Suprapubic skin (tissue), 4 donors: ENCODE measurements around the gene CUBN. TPM values are rescaled to one million over a fixed set of nuclear protein-coding genes. Genes with fewer than 3 reads are reported as not detected.

Source experiments
- DNase-seq, 2 donors: peaks; one replicate each; pipeline ENCODE4 v3.0.0-alpha.2; 2019; ENCODE audit warnings: low spot score in 2 of 2
- H3K27ac ChIP-seq: fragments of 200-600 bp; sonication (generic); one replicate; pipeline ENCODE4 v1.5.1; 2019
- H3K27me3 ChIP-seq: fragments of 200-600 bp; sonication (generic); one replicate; pipeline ENCODE4 v1.5.1; 2019
- H3K36me3 ChIP-seq: fragments of 200-600 bp; sonication (generic); one replicate; pipeline ENCODE4 v1.5.1; 2019
- H3K4me1 ChIP-seq: fragments of 200-600 bp; sonication (generic); one replicate; pipeline ENCODE4 v1.5.1; 2019
- H3K4me3 ChIP-seq: fragments of 200-600 bp; sonication (generic); one replicate; pipeline ENCODE4 v1.5.1; 2019; ENCODE audit warnings: mild to moderate bottlenecking
- H3K9me3 ChIP-seq: fragments of 200-600 bp; sonication (generic); one replicate; pipeline ENCODE4 v1.5.1; 2019
- CTCF ChIP-seq, 2 donors: fragments of 200-600 bp in 1 of 2; fragments of 450-650 bp in 1 of 2; sonication (generic) in 1 of 2; IDR thresholded peaks; one replicate each; pipeline ENCODE4 v1.5.1; 2016 to 2019; ENCODE audit warnings: antibody characterized with exemption in 2 of 2, mild to moderate bottlenecking in 1 of 2, moderate library complexity in 1 of 2
- EP300 ChIP-seq: sonication (generic); formaldehyde crosslinking; IDR thresholded peaks from one replicate; pipeline ENCODE4 v1.6.1; 2017; ENCODE audit warnings: antibody characterized with exemption
- POLR2A ChIP-seq, 2 donors: fragments of 450-650 bp; IDR thresholded peaks; one replicate each; pipeline ENCODE4 v1.6.1; 2017; ENCODE audit warnings: antibody characterized with exemption in 2 of 2, mild to moderate bottlenecking in 2 of 2, moderate library complexity in 2 of 2
- POLR2AphosphoS5 ChIP-seq, 3 donors: sonication (generic); formaldehyde crosslinking; IDR thresholded peaks; one replicate each; pipeline ENCODE4 v1.6.1; 2017; ENCODE audit warnings: antibody characterized with exemption in 3 of 3
- WGBS: methylation state at CpG from one replicate; pipeline ENCODE4 v1.1.5; 2018; 5-methylcytosine and 5-hydroxymethylcytosine counted together
- total RNA-seq, 4 donors: library from RNA; depleted of rRNA; stranded (reverse); fragments of >200 nt; gene quantifications; one replicate each; pipeline ENCODE4 v1.1.0, GENCODE V29; 2016

CUBN gene
- total RNA-seq, 4 donors from 2014 or later: 1.1 to 8.4 (median 1.2) TPM

GRCh38 chr10:16968416-16969041 lies 161.1 kb downstream of the CUBN start:
- Histone ChIP-seq H3K27ac (peak overlapping the region; percentile 38), H3K36me3 (no peaks in the 10 kb centered on the region), H3K27me3 (no peaks in the 10 kb centered on the region), H3K9me3 (no peaks in the 10 kb centered on the region), H3K4me1 (peaks cover 32% of the 10 kb centered on the region), H3K4me3 (no peak overlapping the region)
- DNase-seq: no peak
- TF ChIP-seq CTCF (IDR thresholded peaks at IDR 0.05): no peak
- no peak for TF ChIP-seq POLR2A (IDR thresholded peaks at IDR 0.05)
- no peak for TF ChIP-seq EP300
- no peak for TF ChIP-seq POLR2AphosphoS5 (IDR thresholded peaks at IDR 0.05)
- 39% methylated on average over 8 of the region's 8 CpGs for WGBS

- no peaks in the 10 kb centered on the region for H3K27me3 ChIP-seq
- peak overlapping the region; percentile 71 for H3K27ac ChIP-seq
- TF ChIP-seq EP300 (no peak), POLR2AphosphoS5 (IDR thresholded peaks at IDR 0.05) (no peak), CTCF (IDR thresholded peaks at IDR 0.05) (no peak), POLR2A (IDR thresholded peaks at IDR 0.05) (no peak)
- H3K4me3 ChIP-seq: no peak overlapping the region
- no peaks in the 10 kb centered on the region for H3K9me3 ChIP-seq
- peaks cover 32% of the 10 kb centered on the region for H3K4me1 ChIP-seq
- DNase-seq: no peak
- WGBS: 52% methylated on average over 3 of the region's 3 CpGs
- H3K36me3 ChIP-seq: no peaks in the 10 kb centered on the region
Observed at GRCh38 chr10:16967866-16968415, 161.7 kb downstream of the CUBN start.

- TF ChIP-seq POLR2AphosphoS5 (IDR thresholded peaks at IDR 0.05) (no peak), EP300 (no peak), CTCF (IDR thresholded peaks at IDR 0.05) (no peak), POLR2A (IDR thresholded peaks at IDR 0.05) (no peak)
- WGBS: 43% methylated on average over 11 of the region's 11 CpGs
- no peaks in the 10 kb centered on the region for H3K36me3 ChIP-seq
- no peak for DNase-seq
- no peaks in the 10 kb centered on the region for H3K27me3 ChIP-seq
- H3K9me3 ChIP-seq: no peaks in the 10 kb centered on the region
- H3K4me1 ChIP-seq: peaks cover 32% of the 10 kb centered on the region
- no peak overlapping the region for H3K4me3 ChIP-seq
- peak overlapping the region; percentile 71 for H3K27ac ChIP-seq
Observed at GRCh38 chr10:16966991-16967865, 162.4 kb downstream of the CUBN start.

- no peak for DNase-seq
- TF ChIP-seq CTCF (IDR thresholded peaks at IDR 0.05): no peak
- TF ChIP-seq POLR2AphosphoS5 (IDR thresholded peaks at IDR 0.05): no peak
- no peak for TF ChIP-seq EP300
- no peak for TF ChIP-seq POLR2A (IDR thresholded peaks at IDR 0.05)
- WGBS: 52% methylated on average over 8 of the region's 8 CpGs
- H3K27me3 ChIP-seq: no peaks in the 10 kb centered on the region
- H3K36me3 ChIP-seq: no peaks in the 10 kb centered on the region
- peak overlapping the region; percentile 23 for H3K27ac ChIP-seq
- no peaks in the 10 kb centered on the region for H3K9me3 ChIP-seq
- H3K4me3 ChIP-seq: no peak overlapping the region
- peaks cover 32% of the 10 kb centered on the region for H3K4me1 ChIP-seq
Observed at GRCh38 chr10:16965740-16966447, 163.7 kb downstream of the CUBN start.

GRCh38 chr10:16965344-16965616 lies 164.3 kb downstream of the CUBN start:
- 73% methylated on average over 7 of the region's 7 CpGs for WGBS
- H3K27me3 ChIP-seq: no peaks in the 10 kb centered on the region

More at GRCh38 chr10:16965344-16965616, 164.3 kb downstream of the CUBN start:
- DNase-seq: no peak
- no peak for TF ChIP-seq POLR2AphosphoS5 (IDR thresholded peaks at IDR 0.05)
- TF ChIP-seq EP300: no peak
- TF ChIP-seq POLR2A (IDR thresholded peaks at IDR 0.05): no peak
- TF ChIP-seq CTCF (IDR thresholded peaks at IDR 0.05): no peak
- Histone ChIP-seq H3K4me3 (no peak overlapping the region), H3K4me1 (peaks cover 32% of the 10 kb centered on the region), H3K36me3 (no peaks in the 10 kb centered on the region), H3K27ac (no peak overlapping the region), H3K9me3 (no peaks in the 10 kb centered on the region)
